HEK293T (cell line): ENCODE results near the gene FTO.

ENCODE experiments used
- CTCF ChIA-PET: fragments of 350-600 bp; formaldehyde crosslinking; extraction: SDS; loops from one replicate; lab custom pipeline; 2021; ENCODE audit warnings: antibody characterized with exemption, inconsistent platforms; lab: Yijun Ruan, JAX
- POLR2A ChIA-PET: fragments of 350-600 bp; formaldehyde crosslinking; extraction: SDS; loops from one replicate; lab custom pipeline; 2020; ENCODE audit warnings: antibody characterized with exemption, inconsistent platforms; lab: Yijun Ruan, JAX
- DNase-seq: peaks from one replicate; pipeline ENCODE4 v3.0.0; 2012; ENCODE audit warnings: mixed read lengths; ENCODE audit errors: extremely low spot score
- ARNT ChIP-seq: fragments of 450-650 bp; IDR thresholded peaks from 2 replicates; pipeline ENCODE4 v1.6.1; 2017; ENCODE audit warnings: mild to moderate bottlenecking
- BHLHE40 ChIP-seq: fragments of 450-650 bp; IDR thresholded peaks from 2 replicates; pipeline ENCODE4 v1.6.1; 2016; ENCODE audit warnings: mild to moderate bottlenecking, moderate library complexity, borderline replicate concordance
- CTBP1 ChIP-seq: fragments of 450-650 bp; IDR thresholded peaks from 2 replicates; pipeline ENCODE4 v1.6.1; 2016; ENCODE audit warnings: borderline replicate concordance
- ELF4 ChIP-seq: fragments of 450-650 bp; IDR thresholded peaks from 2 replicates; pipeline ENCODE4 v1.6.1; 2017; ENCODE audit warnings: antibody characterized with exemption
- FOXA1 ChIP-seq: fragments of 450-650 bp; IDR thresholded peaks from 2 replicates; pipeline ENCODE4 v1.6.1; 2016; ENCODE audit warnings: mild to moderate bottlenecking
- FOXK2 ChIP-seq: fragments of 450-650 bp; IDR thresholded peaks from 2 replicates; pipeline ENCODE4 v1.6.1; 2016; ENCODE audit warnings: mild to moderate bottlenecking
- FOXM1 ChIP-seq: fragments of 450-650 bp; IDR thresholded peaks from 2 replicates; pipeline ENCODE4 v1.6.1; 2017; ENCODE audit warnings: mild to moderate bottlenecking, borderline replicate concordance
- HDGF ChIP-seq: fragments of 450-650 bp; IDR thresholded peaks from 2 replicates; pipeline ENCODE4 v1.6.1; 2017; ENCODE audit warnings: antibody characterized with exemption, borderline replicate concordance
- L3MBTL2 ChIP-seq: fragments of 450-650 bp; conservative IDR thresholded peaks from 2 replicates; pipeline ENCODE4 v1.6.1; 2016; ENCODE audit warnings: mild to moderate bottlenecking
- LEF1 ChIP-seq: fragments of 450-650 bp; IDR thresholded peaks from 2 replicates; pipeline ENCODE4 v1.6.1; 2017; ENCODE audit warnings: mild to moderate bottlenecking, borderline replicate concordance
- NFRKB ChIP-seq: fragments of 450-650 bp; IDR thresholded peaks from 2 replicates; pipeline ENCODE4 v1.6.1; 2016; ENCODE audit warnings: mild to moderate bottlenecking, moderate library complexity
- PKNOX1 ChIP-seq: fragments of 450-650 bp; IDR thresholded peaks from 2 replicates; pipeline ENCODE4 v1.6.1; 2016
- SP1 ChIP-seq: fragments of 450-650 bp; IDR thresholded peaks from 2 replicates; pipeline ENCODE4 v1.6.1; 2017
- SUZ12 ChIP-seq: fragments of 450-650 bp; IDR thresholded peaks from 2 replicates; pipeline ENCODE4 v1.6.1; 2016; ENCODE audit warnings: mild to moderate bottlenecking
- TARDBP ChIP-seq: fragments of 450-650 bp; IDR thresholded peaks from 2 replicates; pipeline ENCODE4 v1.6.1; 2016
- ZNF384 ChIP-seq: fragments of 450-650 bp; IDR thresholded peaks from 2 replicates; pipeline ENCODE4 v1.6.1; 2016

Gene FTO

GRCh38 chr16:54193665-54194333 lies 489.8 kb downstream of the FTO start:
- peak; percentile 86 for DNase-seq
- TF ChIP-seq FOXM1 (no peak), TARDBP (no peak), ARNT (no peak), NFRKB (no peak), HDGF (no peak), SUZ12 (no peak), CTBP1 (no peak), ZNF384 (no peak), ELF4 (no peak), SP1 (no peak), PKNOX1 (no peak)
- CTCF ChIA-PET: no interaction called here
- POLR2A ChIA-PET: no interaction called here

- no peak for DNase-seq
- CTCF ChIA-PET: interaction anchor here (0.7 kb wide), 1 partner anchor 330 kb away, joined by 4 read pairs; no protein-coding TSS in a partner anchor
- TF ChIP-seq BHLHE40: no peak
- TF ChIP-seq LEF1: no peak
- TF ChIP-seq NFRKB: no peak
- no peak for TF ChIP-seq L3MBTL2
- no peak for TF ChIP-seq ZNF384
- no peak for TF ChIP-seq HDGF
- TF ChIP-seq TARDBP: no peak
- no peak for TF ChIP-seq ARNT
- POLR2A ChIA-PET: no interaction called here
Observed at GRCh38 chr16:54194334-54194743, 490.4 kb downstream of the FTO start.

- TF ChIP-seq HDGF (no peak), SP1 (no peak), FOXA1 (no peak), CTBP1 (no peak), FOXK2 (no peak), SUZ12 (no peak), BHLHE40 (no peak), L3MBTL2 (no peak), ARNT (no peak), ZNF384 (no peak), ELF4 (no peak), TARDBP (no peak), FOXM1 (no peak), NFRKB (no peak), PKNOX1 (no peak), LEF1 (no peak)
- no peak for DNase-seq
- ChIA-PET POLR2A (no interaction called here), CTCF (no interaction called here)
Observed at GRCh38 chr16:54197758-54198157, 493.8 kb downstream of the FTO start.

- ChIA-PET POLR2A (no interaction called here), CTCF (no interaction called here)
- TF ChIP-seq FOXM1 (no peak), PKNOX1 (no peak), LEF1 (no peak), BHLHE40 (no peak), FOXA1 (no peak), TARDBP (no peak), CTBP1 (no peak), ARNT (no peak), FOXK2 (no peak), HDGF (no peak), ELF4 (no peak), NFRKB (no peak), SP1 (no peak), ZNF384 (no peak)
- no peak for DNase-seq
Observed at GRCh38 chr16:54199487-54200160, 495.7 kb downstream of the FTO start.

GRCh38 chr16:54200161-54200534 lies 496.2 kb downstream of the FTO start:
- no peak for TF ChIP-seq ZNF384
- TF ChIP-seq LEF1: no peak
- TF ChIP-seq CTBP1: no peak
- TF ChIP-seq TARDBP: no peak
- TF ChIP-seq BHLHE40: no peak
- TF ChIP-seq SUZ12: no peak
- TF ChIP-seq ELF4: no peak
- no peak for TF ChIP-seq SP1
- TF ChIP-seq NFRKB: no peak
- TF ChIP-seq ARNT: no peak
- TF ChIP-seq PKNOX1: no peak
- no peak for TF ChIP-seq L3MBTL2
- no peak for TF ChIP-seq HDGF
- no peak for TF ChIP-seq FOXA1
- TF ChIP-seq FOXK2: no peak
- TF ChIP-seq FOXM1: no peak
- no peak for DNase-seq
- ChIA-PET CTCF (no interaction called here), POLR2A (no interaction called here)
